ENCODE data around the gene ALDH18A1.

- TF ChIP-seq, protein P1, sequence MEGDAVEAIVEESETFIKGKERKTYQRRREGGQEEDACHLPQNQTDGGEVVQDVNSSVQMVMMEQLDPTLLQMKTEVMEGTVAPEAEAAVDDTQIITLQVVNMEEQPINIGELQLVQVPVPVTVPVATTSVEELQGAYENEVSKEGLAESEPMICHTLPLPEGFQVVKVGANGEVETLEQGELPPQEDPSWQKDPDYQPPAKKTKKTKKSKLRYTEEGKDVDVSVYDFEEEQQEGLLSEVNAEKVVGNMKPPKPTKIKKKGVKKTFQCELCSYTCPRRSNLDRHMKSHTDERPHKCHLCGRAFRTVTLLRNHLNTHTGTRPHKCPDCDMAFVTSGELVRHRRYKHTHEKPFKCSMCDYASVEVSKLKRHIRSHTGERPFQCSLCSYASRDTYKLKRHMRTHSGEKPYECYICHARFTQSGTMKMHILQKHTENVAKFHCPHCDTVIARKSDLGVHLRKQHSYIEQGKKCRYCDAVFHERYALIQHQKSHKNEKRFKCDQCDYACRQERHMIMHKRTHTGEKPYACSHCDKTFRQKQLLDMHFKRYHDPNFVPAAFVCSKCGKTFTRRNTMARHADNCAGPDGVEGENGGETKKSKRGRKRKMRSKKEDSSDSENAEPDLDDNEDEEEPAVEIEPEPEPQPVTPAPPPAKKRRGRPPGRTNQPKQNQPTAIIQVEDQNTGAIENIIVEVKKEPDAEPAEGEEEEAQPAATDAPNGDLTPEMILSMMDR (IDR thresholded peaks at IDR 0.05 in 8 of 11, conservative IDR thresholded peaks at IDR 0.05 in 3 of 11) = no peak
- no peak for TF ChIP-seq POLR2AphosphoS5 (IDR thresholded peaks at IDR 0.05)
Measured at GRCh38 chr10:95600158-95600557, 56.4 kb downstream of the ALDH18A1 start.
